ENCODE data around the gene KRTAP5-9.
"Not testable (repeated sequence)": the region's sequence is repeated elsewhere in the genome, so short reads cannot be mapped to it uniquely, and the experiment has no call there.

The KRTAP5-9 gene

DNA sequence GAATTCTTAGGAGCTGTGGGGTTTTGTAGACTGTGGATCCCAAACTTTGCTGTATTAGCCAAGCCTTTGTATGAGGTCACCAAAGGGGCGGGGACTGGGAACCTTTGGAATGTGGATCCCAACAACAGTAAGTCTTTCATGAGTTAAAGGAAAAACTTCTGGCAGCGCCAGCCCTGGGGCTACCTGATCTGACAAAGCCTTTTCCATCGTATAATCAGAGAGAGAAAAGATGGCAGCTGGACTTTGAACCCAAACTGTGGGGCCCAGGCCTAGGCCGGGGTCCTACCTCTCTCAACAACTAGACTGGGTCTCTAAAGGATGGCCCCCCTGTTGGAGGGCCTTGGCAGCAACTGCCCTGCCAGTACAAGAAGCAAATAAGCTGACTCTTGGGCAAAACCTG lies 40.1 kb downstream of the KRTAP5-9 start:
- DNase-seq: not testable (repeated sequence)

DNA sequence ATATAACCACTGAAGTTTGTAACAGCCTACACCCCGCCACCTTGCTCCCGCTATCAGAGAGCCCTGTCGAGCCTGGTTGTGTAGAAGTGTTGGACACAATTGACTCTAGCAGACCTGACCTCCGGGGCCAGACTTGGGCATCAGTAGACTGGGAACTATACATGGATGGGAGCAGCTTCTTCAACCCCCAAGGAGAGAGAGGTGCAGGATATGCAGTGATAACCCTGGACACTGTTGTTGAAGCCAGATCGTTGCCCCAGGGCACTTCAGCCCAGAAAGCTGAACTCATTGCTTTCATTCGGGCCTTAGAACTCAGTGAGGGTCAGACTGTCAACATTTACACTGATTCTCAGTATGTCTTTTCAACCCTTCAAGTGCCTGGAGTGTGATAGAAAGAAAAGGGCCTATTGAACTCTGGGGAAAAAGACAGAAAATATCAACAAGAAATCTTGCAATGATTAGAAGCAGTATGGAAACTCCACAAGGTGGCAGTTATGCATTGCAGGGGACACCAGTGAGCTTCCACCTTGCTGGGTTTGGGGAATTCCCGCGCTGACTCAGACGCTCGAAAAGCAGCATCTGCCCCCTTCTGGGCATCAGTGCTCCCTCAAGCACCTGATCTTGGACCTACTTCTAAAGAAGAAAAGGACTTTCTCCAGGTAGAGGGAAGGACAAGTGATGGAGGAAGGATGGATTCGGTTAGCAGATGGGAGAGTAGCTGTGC lies 40.8 kb downstream of the KRTAP5-9 start:
- peak; percentile 60 to 68 for DNase-seq

DNA sequence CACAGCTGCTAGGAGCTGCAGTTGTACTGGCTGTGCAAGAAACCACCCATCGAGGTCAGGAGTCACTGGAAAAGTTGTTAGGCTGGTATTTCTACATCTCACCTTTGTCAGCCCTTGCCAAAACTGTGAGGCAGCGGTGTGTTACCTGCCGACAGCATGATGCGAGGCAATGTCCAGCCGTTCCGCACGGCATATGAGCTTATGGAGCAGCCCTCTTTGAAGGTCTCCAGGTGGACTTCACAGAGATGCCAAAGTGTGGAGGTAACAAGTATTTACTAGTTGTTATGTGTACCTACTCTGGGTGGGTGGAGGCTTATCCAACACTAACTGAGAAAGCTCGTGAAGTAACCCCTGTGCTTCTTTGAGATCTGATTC lies 41.3 kb downstream of the KRTAP5-9 start:
- not testable (repeated sequence) for DNase-seq
